GM23248 (cell line): ENCODE results near the gene KRTAP4-16.
"Not testable (repeated sequence)": the region's sequence is repeated elsewhere in the genome, so short reads cannot be mapped to it uniquely, and the experiment has no call there.

ENCODE experiments used
- EZH2 ChIP-seq: fragments of 200-600 bp; sonication (generic); IDR thresholded peaks from 2 replicates; pipeline ENCODE4 v1.6.1; 2018; ENCODE audit warnings: antibody characterized with exemption, mild to moderate bottlenecking; ENCODE audit not compliant: insufficient read depth, poor library complexity, severe bottlenecking
- EZH2phosphoT487 ChIP-seq: fragments of 200-600 bp; sonication (generic); IDR thresholded peaks from 2 replicates; pipeline ENCODE4 v1.6.1; 2018; ENCODE audit warnings: antibody characterized with exemption, moderate library complexity, mild to moderate bottlenecking, low read depth; ENCODE audit not compliant: insufficient read depth

DNA sequence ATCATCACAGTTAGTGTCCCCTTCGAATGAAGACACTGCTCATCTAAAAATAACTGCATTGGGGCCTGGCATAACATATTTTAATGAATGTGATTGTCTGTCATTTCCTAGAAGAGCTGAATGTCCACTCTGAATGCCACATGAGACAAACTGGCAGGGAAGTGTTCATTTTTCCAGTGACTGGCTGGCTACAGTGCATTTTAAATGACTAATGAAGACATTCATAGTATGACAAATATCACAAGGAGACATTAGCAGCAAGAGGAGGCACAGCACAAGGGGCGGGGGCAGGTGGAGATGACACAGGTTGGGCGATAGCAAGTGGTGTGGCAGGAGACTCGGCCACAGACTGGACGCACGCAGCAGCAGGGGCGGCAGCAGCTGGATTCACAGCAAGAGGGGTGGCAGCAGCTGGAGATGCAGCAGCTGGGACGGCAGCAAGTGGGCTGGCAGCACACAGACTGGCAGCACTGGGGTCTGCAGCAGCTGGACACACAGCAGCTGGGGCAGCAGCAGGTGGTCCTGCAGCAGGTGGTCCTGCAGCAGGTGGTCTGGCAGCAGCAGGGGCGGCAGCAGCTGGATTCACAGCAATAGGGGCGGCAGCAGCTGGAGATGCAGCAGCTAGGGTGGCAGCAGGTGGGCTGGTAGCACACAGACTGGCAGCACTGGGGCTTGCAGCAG, 47.1 kb upstream of the KRTAP4-16 start:
- not testable (repeated sequence) for TF ChIP-seq EZH2, EZH2phosphoT487
